HTERT RPE-1 (cell line): ENCODE results near the gene CADM4.
"Not testable (repeated sequence)": the region's sequence is repeated elsewhere in the genome, so short reads cannot be mapped to it uniquely, and the experiment has no call there.

Experiments used
- in situ Hi-C: fragments of 300-500 bp; cut with MboI; formaldehyde crosslinking; loops from 4 replicates; pipeline ENCODE4 v1.14.3; 2020; ENCODE audit warnings: low sequenced_read_pairs

The CADM4 gene

GRCh38 chr19:43664018-43664417 is 24.4 kb upstream of the CADM4 start:
- in situ Hi-C loops, result no loop called here

- in situ Hi-C loops, result no loop called here
Measured at GRCh38 chr19:43662487-43662886, 22.8 kb upstream of the CADM4 start.

- in situ Hi-C loops, result no loop called here
Measured at GRCh38 chr19:43660971-43661360, 21.3 kb upstream of the CADM4 start.

- in situ Hi-C loops, result no loop called here
Measured at GRCh38 chr19:43660301-43660970, 20.8 kb upstream of the CADM4 start.

- in situ Hi-C loops, result no loop called here
Measured at GRCh38 chr19:43658494-43658893, 18.8 kb upstream of the CADM4 start.

GRCh38 chr19:43658001-43658400 is 18.4 kb upstream of the CADM4 start:
- in situ Hi-C loops, result no loop called here

- in situ Hi-C loops, result no loop called here
Measured at GRCh38 chr19:43656436-43656835, 16.8 kb upstream of the CADM4 start.

GRCh38 chr19:43652546-43652874 is 12.9 kb upstream of the CADM4 start:
- in situ Hi-C loops, result no loop called here

GRCh38 chr19:43651758-43652545 is 12.3 kb upstream of the CADM4 start:
- in situ Hi-C loops, result no loop called here

- in situ Hi-C loops, result not testable (repeated sequence)
Measured at GRCh38 chr19:43650276-43650675, 10.6 kb upstream of the CADM4 start.

GRCh38 chr19:43649514-43649913 is 9.9 kb upstream of the CADM4 start:
- in situ Hi-C loops, result no loop called here

- in situ Hi-C loops, result no loop called here
Measured at GRCh38 chr19:43648633-43649032, 9.0 kb upstream of the CADM4 start.

GRCh38 chr19:43644181-43644580 is 4.5 kb upstream of the CADM4 start:
- in situ Hi-C loops, result no loop called here

GRCh38 chr19:43643326-43643725 is 3.7 kb upstream of the CADM4 start:
- in situ Hi-C loops, result no loop called here

GRCh38 chr19:43642531-43642930 is 2.9 kb upstream of the CADM4 start:
- in situ Hi-C loops, result no loop called here

GRCh38 chr19:43641333-43641732 is 1.7 kb upstream of the CADM4 start:
- in situ Hi-C loops, result no loop called here

- in situ Hi-C loops, result no loop called here
Measured at GRCh38 chr19:43640424-43640757, 741 bp upstream of the CADM4 start.

GRCh38 chr19:43638995-43639518 is 593 bp downstream of the CADM4 start:
- in situ Hi-C loops, result no loop called here

GRCh38 chr19:43638214-43638994 is 1.2 kb downstream of the CADM4 start:
- in situ Hi-C loops, result no loop called here

- in situ Hi-C loops, result no loop called here
Measured at GRCh38 chr19:43636121-43636683, 3.4 kb downstream of the CADM4 start.

GRCh38 chr19:43635561-43635940 is 4.1 kb downstream of the CADM4 start:
- in situ Hi-C loops, result not testable (repeated sequence)
